Activated naive CD4-positive, alpha-beta T cell treated with anti-CD3 and anti-CD28 coated beads, Interleukin-2, amount 50 U/mL, for 16 hours (primary cell): ENCODE measurements around the gene SALL4.
"Not testable (repeated sequence)": the region's sequence is repeated elsewhere in the genome, so short reads cannot be mapped to it uniquely, and the experiment has no call there.

Source experiments
- DNase-seq: peaks from one replicate; pipeline ENCODE4 v3.0.0-alpha.2; 2020

Gene SALL4

GRCh38 chr20:51802170-51802751, at the start of gene SALL4:
TSS of gene SALL4 (minus strand) at chr20:51802521. CDS start at chr20:51802408, 113 bp downstream.
- no peak for DNase-seq

DNA sequence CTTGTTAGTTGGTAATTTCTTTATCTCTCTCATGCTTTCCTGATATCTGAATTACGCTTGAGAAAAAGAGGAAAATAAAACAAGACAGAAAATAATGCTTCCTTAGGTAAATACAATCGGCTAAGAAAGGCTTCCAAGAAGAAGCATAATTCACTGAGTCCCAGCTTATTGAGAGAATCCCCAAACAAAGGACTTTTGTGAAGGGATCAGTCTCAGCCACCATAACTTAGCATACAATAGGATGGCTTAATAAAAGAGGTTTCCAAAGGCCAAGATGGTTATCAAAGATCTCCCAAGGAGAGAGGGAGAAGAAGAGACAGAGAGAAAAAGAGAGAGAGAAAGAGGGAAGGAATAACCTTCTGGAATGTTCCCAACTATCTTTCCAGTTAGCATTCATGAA, 46.0 kb upstream of the SALL4 start:
- no peak for DNase-seq

GRCh38 chr20:51840865-51841264, 38.5 kb upstream of the SALL4 start:
- DNase-seq, result no peak

DNA sequence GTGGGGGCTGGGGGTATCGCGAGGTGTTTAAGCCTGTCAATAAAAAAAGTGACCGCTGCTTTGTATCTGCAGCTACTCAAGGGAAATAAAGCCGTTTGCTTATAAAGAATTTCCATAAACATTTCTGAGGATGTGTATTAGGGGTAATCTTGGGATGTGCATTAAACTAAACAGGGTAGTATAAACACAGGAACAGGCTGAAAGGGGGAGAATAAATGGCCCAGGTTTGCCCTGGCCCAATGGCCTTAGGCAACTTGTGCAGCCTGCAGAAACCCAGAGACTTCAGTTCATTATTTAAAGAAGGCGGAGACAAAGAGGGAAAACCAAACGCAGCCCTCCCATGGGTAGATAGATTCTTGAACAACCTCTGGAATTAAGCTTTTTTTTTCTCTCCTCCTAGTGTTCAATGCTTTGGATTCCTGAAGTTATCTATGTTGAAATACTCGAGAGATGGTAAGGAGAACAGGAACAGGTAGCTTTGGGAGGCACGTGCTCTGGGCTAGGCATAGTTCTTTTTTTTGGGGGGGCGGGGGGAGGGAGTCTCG, 35.6 kb upstream of the SALL4 start:
- no peak for DNase-seq

DNA sequence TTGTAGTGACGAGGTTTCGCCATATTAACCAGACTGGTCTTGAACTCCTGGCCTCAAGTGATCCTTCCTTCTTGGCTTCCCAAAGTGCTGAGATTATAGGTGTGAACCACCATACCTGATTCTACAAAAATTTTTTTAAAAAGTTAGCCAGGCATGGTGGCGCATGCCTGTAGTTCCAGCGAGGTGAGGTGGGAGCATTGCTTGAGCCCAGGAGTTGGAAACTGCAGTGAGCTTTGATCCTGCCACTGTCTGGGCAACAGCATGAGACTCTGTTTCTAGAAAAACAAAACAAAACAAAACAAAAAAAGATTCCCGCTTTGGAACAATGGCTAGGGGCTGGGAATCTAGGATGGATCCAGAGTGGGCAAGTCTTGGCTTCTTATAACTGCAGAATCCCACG, 35.1 kb upstream of the SALL4 start:
- no peak for DNase-seq

- DNase-seq, result no peak
These were observed 31.0 kb upstream of the SALL4 start for GRCh38 chr20:51833326-51833725.

DNA sequence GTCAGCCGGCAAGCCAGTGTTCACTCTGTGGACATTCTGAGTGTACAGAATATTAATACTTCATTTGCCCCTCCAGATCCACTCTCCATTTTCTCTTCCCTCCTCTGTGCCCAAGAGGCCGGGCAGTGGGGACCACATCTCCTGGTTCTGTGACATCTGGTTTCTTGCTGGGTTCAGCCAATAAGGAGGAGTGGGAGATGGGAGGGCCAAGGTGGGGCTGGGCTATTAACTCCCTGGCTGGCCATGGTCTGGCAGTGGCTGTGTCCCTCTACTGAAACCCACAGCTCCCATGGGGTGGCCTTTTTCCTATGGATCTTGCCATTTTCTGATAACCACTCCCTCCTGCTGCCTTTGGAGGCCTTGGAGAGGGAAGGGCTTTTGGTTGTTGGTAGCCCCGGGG, 30.0 kb upstream of the SALL4 start:
- DNase-seq, result no peak

- no peak for DNase-seq
These were observed 29.5 kb upstream of the SALL4 start for GRCh38 chr20:51831866-51832265.

DNA sequence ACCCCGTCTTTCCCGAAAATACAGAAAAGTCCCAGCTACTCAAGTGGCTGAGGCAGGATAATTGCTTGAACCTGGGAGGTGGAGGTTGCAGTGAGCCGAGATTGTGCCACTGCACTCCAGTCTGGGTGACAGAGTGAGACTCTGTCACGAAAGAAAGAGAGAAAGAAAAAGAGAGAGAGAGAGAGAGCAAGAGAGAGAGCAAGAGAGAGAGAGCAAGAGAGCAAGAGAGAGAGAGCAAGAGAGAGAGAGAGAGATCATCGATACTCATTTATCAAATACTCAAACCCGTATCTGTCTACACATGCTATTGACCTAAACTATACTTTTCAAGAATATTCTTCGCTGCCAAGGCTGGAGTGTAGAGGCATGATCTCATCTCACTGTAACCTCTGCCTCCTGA, 28.2 kb upstream of the SALL4 start:
- DNase-seq, result no peak

GRCh38 chr20:51828762-51829161, 26.4 kb upstream of the SALL4 start:
- DNase-seq, result no peak

- DNase-seq, result no peak
These were observed 24.1 kb upstream of the SALL4 start for GRCh38 chr20:51826372-51826771.

- no peak for DNase-seq
These were observed 16.2 kb upstream of the SALL4 start for GRCh38 chr20:51818479-51819008.

DNA sequence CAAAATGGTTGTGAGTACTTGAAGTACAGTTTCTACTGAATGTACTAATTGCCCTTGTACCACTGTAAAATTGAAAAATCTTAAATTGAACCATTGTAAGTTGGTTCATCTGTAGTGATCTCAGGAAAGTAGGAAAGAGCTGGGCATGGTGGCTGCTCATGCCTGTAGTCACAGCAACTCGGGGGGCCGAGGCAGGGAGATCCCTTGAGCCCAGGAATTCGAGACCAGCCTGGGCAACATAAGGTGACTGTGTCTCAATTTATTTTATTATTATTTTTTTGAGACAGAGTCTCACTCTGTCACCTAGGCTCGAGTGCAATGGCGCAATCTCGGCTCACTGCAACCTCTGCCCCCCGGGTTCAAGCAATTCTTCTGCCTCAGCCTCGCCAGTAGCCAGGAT, 14.5 kb upstream of the SALL4 start:
- not testable (repeated sequence) for DNase-seq

- DNase-seq, result no peak
These were observed 13.2 kb upstream of the SALL4 start for GRCh38 chr20:51815383-51816076.

- no peak for DNase-seq
These were observed 10.5 kb upstream of the SALL4 start for GRCh38 chr20:51812861-51813260.

DNA sequence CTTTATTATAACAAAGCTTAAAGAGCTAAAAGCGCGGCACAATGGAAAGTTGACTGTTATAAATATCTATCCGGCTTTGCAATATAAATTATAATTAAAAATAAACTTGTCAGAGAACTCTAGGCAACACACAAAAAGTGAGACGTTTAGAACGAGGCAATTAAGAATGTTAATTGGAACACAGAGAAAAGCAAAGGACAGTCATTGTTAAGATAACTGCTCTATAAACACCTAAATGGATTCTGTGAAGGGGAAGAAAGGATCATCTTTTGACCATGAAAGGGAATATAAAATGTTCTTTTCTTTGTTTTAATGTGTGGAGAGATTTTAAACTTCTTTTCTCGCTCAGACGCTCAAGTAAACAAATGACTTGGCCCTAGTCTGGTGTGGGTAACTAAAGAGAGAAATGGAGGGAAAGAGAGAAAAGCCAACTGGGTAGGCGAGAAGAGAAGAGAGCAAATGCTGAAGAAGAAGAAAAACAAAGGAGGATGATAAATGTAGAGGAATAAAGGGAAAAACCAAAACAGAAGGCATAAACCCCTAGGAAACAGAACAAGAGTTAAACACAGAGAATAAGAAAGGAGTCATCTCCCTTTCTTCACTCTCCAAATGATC, 9.3 kb upstream of the SALL4 start:
- DNase-seq, result no peak

GRCh38 chr20:51811042-51811355, 8.7 kb upstream of the SALL4 start:
- DNase-seq, result no peak

DNA sequence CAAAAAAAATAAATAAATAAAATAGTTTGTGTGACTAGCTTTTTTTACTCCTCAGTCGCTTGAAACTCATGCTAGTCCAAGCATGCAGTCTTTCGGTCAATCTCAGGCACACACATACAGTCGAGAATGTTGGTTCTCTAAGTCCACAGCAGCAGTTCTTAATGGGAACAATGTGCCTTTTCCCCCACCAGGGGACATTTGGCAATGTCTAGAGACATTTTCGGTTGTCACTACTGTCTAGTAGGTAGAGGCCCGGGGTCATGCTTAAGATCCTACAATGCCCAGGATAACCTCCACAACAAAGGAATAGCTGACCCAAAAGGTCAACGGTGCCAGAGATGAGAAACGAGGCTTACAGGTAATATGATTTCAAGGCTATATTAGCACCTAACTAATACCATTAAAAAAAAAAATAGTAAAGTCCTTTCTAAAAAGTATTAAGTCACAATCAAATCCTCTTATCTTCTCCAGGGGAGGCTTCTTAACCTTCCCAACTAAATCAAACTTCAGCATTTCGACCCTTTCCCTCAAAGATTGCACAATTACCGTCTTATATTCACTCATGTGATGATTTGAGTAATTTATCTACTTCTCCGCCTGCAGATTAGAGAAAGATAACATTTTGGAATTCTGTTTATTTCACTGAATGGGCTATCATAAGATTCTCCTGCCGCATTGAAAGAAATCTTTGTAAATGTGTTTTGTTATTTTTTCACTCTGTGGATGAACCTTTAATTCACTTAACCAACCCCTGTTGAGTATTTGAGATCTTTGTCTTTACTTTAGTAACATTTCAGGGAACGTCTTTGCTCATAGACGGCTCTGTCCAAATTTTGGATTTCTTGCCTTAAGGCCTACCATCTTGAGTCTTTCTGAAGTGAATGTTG, 8.1 kb upstream of the SALL4 start:
- no peak for DNase-seq

DNA sequence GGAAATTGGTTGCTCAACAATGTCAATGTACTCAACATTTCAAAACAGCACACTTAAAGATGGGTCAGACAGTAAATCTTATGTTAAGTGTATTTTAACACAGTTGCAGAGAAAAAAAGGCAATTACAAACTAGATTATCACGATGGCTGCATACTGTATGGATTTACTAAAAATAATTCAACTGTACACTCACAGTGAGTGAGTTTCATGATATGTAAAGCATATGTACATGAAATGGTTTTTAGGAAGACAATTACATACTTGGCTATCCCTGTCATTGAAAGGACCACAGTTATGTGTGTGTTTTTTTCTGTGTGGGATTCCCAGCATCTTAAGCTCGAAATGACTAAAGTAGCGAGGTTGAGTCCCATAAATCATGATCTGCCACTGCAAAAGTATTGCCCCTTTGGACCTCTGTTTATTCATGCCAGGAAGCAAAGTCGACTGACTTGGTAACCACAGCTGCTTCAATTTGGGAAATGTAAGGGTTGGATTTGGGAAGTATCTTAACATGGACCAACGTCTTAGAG, 5.5 kb upstream of the SALL4 start:
- DNase-seq, result no peak

GRCh38 chr20:51804754-51805153, 2.4 kb upstream of the SALL4 start:
- DNase-seq, result no peak

DNA sequence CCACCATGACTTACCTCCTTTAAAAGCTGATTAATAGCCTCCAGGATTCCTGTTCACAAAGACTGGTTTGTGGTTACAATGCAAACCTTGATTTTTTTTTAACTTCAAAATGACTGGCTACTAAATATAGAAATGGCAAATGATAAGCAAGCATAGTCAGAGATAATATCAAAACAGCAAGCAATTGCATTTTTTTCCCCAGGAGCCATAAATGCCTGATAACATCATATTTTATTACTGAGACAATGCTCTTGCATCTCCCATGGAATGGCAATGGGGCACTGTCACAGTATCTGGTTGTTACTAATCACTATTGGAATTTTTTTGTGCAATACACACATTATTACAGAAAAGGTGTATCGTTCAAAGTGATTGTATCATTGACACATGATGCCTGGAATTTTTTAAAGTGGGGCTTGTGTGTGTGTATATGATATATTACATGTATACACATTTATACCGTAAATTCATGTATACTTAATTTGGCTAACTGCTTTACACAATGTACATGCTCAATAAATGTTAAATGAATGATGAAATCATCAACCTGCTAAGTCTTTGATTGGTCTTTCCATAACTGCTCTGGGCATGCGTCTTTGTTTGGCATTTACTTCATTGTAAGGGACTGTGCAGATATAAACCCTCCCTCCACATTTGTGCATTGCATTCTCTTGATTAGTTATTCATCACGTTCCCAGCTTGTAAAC, 980 bp upstream of the SALL4 start:
- DNase-seq, result no peak

DNA sequence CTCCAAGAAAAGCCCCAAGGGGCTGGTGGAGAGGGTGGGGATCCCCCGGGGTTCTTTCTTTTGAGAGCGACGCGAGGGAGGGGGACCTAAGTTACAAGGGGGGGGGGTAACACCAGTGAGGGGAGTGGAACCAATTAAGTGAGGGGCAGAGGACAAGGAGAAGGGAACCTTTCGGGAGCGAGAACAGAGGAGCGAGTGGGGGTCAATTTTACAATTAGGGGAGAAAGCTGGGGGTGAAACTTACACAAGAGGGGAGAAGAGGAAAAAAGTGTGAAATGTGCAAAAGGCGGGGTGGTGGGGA, 548 bp downstream of the SALL4 start:
- no peak for DNase-seq
